ENCODE results near the gene ALDOA.

Gene ALDOA

DNA sequence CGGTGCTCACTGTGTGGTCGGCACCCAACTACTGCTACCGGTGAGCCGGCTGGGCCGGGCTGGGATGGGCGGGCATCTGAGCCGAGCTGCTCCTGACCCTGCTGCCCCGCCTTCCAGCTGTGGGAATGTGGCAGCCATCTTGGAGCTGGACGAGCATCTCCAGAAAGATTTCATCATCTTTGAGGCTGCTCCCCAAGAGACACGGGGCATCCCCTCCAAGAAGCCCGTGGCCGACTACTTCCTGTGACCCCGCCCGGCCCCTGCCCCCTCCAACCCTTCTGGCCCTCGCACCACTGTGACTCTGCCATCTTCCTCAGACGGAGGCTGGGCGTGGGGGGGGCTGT is 19.2 kb downstream of the ALDOA start:
- TF ChIP-seq, protein P1, sequence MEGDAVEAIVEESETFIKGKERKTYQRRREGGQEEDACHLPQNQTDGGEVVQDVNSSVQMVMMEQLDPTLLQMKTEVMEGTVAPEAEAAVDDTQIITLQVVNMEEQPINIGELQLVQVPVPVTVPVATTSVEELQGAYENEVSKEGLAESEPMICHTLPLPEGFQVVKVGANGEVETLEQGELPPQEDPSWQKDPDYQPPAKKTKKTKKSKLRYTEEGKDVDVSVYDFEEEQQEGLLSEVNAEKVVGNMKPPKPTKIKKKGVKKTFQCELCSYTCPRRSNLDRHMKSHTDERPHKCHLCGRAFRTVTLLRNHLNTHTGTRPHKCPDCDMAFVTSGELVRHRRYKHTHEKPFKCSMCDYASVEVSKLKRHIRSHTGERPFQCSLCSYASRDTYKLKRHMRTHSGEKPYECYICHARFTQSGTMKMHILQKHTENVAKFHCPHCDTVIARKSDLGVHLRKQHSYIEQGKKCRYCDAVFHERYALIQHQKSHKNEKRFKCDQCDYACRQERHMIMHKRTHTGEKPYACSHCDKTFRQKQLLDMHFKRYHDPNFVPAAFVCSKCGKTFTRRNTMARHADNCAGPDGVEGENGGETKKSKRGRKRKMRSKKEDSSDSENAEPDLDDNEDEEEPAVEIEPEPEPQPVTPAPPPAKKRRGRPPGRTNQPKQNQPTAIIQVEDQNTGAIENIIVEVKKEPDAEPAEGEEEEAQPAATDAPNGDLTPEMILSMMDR (IDR thresholded peaks at IDR 0.05; ENCODE audit: borderline replicate concordance, control extremely low read depth, extremely low read depth, insufficient read depth, missing control alignments) = no peak
- no peak for DNase-seq (ENCODE audit: low spot score)
- in situ Hi-C loops (cut with MboI; ENCODE audit: low sequenced_read_pairs, unreplicated experiment) = no loop called here

DNA sequence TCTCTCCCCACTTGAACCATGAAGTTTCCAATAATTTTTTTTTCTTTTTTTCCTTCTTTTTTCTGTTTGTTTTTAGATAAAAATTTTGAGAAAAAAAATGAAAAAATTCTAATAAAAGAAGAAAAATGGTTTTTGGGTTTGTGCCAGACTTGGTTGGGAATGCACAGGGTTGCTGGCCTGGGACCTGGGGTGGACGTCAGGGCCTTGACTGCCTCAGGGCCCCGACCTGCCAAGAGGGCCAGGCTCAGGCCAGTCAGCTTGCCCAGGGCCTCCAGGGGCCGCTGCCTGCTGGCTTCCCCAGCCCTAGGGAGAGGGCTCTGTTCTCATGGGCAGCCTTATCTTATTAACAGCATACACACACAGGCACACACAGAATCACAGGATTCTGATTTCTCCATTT is 19.7 kb downstream of the ALDOA start:
- TF ChIP-seq, protein P1 (IDR thresholded peaks at IDR 0.05; ENCODE audit: borderline replicate concordance, control extremely low read depth, extremely low read depth, insufficient read depth, missing control alignments) = no peak
- in situ Hi-C loops (cut with MboI; ENCODE audit: low sequenced_read_pairs, unreplicated experiment) = no loop called here
- DNase-seq (ENCODE audit: low spot score) = no peak

DNA sequence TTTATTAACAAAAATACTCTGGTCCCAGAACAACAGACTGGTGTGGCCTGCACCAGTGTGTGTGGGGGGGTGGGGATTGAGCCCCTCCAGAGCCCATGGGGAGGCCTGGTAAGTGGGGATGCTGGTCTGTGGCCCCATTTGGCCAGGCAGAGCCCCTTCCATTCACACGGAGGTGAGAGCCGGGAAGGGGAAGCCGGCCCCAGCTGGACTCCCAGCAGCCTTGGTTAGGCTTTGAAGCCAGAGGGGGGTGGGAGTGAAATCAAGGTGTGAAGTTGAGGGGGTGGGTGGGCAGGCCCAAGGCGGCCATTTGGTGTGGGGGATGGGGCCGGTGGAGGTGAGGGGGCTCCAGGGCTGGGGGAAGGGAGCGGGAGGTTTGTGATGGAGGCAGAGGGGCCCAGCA is 20.3 kb downstream of the ALDOA start:
- TF ChIP-seq, protein P1 (IDR thresholded peaks at IDR 0.05; ENCODE audit: borderline replicate concordance, control extremely low read depth, extremely low read depth, insufficient read depth, missing control alignments) = no peak

DNA sequence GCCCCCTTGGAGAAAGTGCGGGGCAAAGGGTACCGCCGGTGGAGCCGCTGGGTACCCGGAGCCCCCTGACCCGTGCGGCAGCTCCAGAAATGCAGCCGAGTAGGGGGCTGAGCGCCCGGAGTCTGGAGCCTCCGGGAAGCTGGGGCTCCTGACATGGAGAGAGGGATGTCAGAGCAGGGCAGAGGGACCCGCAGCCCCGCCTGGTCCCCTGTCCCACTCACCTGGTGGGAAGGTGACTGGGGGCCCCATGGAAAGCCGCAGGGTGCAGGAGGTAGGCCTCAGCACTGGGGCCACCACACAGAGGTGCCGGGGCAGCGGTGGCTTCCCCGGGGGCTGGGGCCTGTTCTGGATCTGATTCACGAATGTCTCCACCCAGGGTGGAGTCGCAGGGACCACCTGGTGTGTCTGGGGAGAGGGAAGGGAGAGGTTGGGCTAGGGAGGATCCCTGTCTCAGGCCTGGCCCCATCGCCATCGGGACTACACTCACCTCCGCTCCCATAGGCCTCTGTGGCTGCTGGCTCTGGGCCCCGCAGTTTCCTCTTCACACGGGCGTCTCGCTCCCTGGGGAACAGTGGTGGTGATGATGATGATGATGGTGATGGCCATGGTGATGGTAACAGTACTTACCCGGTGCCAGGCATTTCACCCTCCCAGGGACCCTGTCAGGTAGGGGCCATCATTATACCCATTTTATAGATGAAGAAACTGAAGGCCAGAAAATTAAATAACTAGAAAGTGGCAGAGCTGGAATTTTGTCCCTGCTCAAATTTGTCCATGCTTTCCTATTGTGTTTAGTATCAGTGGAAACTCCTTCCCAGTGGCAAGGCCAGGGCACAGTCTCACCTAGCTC is 21.0 kb downstream of the ALDOA start:
- no peak for DNase-seq (ENCODE audit: low spot score)
- in situ Hi-C loops (cut with MboI; ENCODE audit: low sequenced_read_pairs, unreplicated experiment) = no loop called here
- TF ChIP-seq, protein P1 (IDR thresholded peaks at IDR 0.05; ENCODE audit: borderline replicate concordance, control extremely low read depth, extremely low read depth, insufficient read depth, missing control alignments) = no peak

More for the DNA sequence above, 20.3 kb downstream of the ALDOA start:
- no peak for DNase-seq (ENCODE audit: low spot score)
- in situ Hi-C loops (cut with MboI; ENCODE audit: low sequenced_read_pairs, unreplicated experiment) = no loop called here

DNA sequence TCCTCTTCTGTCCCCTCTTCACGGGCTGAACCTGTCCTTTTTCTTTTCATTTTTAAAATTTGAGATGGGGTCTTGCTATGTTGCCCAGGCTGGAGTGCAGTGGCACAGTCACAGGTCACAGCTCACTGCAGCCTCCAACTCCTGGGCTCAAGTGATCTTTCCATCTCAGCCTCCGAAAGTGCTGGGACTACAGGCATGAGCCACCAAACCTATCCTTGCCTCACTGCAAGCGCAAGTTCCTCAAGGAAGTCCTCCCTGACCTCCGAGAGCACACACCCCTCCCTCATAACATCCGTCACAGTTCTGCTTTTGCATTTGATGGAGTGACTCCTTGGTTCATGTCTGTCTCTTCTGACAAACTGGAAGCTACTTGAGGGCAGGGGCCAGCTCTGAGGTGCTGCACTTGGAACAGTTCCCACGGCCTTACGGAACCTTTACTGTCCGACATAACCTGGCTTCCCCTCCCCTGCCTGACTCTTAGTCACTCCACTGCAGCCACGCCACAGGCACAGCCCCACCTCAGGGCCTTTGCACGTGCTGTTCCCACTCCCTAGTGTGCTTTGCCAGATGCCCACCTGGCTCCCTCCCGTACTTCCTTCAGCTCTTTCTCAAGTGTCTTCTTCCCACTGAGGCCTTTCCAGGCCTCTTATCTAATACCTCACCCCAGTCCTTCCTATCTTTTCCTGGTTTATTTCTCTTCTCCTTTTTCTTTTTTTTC is 21.8 kb downstream of the ALDOA start:
- in situ Hi-C loops (cut with MboI; ENCODE audit: low sequenced_read_pairs, unreplicated experiment) = no loop called here
- no peak for DNase-seq (ENCODE audit: low spot score)
- TF ChIP-seq, protein P1 (IDR thresholded peaks at IDR 0.05; ENCODE audit: borderline replicate concordance, control extremely low read depth, extremely low read depth, insufficient read depth, missing control alignments) = no peak

DNA sequence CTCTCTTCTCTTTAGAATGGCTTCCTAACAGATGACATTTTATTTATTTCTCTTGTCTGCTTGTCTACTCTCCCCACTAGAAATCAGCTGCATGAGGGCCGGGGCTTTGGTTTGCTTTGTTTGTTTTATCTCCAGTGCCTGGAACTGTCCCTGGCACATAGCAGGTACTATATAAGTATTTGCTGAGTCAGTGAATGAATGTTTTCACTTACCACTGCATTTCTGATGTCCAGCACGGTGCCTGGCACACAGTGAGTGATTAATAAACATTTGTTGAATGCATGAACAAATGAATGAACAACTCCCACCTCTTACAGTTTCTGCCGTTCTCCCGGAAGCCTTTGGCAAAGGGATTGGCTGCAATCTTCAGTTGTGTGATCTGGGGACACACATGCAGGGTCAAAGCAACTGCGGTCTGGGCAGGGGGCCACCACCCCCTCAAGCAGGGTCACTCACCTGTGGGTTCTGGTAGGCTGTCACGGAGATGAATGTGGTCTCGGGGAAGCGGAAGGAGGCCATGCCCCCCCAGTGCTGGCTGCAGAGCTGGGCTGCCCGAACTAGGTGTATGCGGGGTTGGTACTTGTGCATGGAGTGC is 22.8 kb downstream of the ALDOA start:
- in situ Hi-C loops (cut with MboI; ENCODE audit: low sequenced_read_pairs, unreplicated experiment) = no loop called here
- no peak for DNase-seq (ENCODE audit: low spot score)
- TF ChIP-seq, protein P1 (IDR thresholded peaks at IDR 0.05; ENCODE audit: borderline replicate concordance, control extremely low read depth, extremely low read depth, insufficient read depth, missing control alignments) = no peak

All from GM13976 (cell line).